Forelimb muscle (tissue), 1 donor: ENCODE results near the gene ARFGAP3. TPM values are rescaled to one million over a fixed set of nuclear protein-coding genes. Genes with fewer than 3 reads are reported as not detected.
A peak's percentile ranks its signal among the peaks of the same experiment; 100 is the strongest.

ENCODE experiments used
- DNase-seq: peaks from one replicate; pipeline ENCODE4 v3.0.0-alpha.2; 2013; ENCODE audit warnings: low read depth
- polyA plus RNA-seq: library from polyadenylated mRNA; unstranded; fragments of 120-200 nt; gene quantifications from one replicate; pipeline ENCODE4 v1.2.1, GENCODE V29; 2013; ENCODE audit not compliant: insufficient read length

ARFGAP3 gene, protein sequence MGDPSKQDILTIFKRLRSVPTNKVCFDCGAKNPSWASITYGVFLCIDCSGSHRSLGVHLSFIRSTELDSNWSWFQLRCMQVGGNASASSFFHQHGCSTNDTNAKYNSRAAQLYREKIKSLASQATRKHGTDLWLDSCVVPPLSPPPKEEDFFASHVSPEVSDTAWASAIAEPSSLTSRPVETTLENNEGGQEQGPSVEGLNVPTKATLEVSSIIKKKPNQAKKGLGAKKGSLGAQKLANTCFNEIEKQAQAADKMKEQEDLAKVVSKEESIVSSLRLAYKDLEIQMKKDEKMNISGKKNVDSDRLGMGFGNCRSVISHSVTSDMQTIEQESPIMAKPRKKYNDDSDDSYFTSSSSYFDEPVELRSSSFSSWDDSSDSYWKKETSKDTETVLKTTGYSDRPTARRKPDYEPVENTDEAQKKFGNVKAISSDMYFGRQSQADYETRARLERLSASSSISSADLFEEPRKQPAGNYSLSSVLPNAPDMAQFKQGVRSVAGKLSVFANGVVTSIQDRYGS
- 37.3 TPM for polyA plus RNA-seq

GRCh38 chr22:42856865-42857704 is at the start of gene ARFGAP3:
ARFGAP3 (minus strand) TSS chr22:42857273; CDS start chr22:42857182, 91 bp downstream.
- DNase-seq: peak; percentile 86

GRCh38 chr22:42905702-42906183 is 48.7 kb upstream of the ARFGAP3 start:
- DNase-seq: no peak

GRCh38 chr22:42905217-42905616 is 48.1 kb upstream of the ARFGAP3 start:
- DNase-seq: no peak

DNA sequence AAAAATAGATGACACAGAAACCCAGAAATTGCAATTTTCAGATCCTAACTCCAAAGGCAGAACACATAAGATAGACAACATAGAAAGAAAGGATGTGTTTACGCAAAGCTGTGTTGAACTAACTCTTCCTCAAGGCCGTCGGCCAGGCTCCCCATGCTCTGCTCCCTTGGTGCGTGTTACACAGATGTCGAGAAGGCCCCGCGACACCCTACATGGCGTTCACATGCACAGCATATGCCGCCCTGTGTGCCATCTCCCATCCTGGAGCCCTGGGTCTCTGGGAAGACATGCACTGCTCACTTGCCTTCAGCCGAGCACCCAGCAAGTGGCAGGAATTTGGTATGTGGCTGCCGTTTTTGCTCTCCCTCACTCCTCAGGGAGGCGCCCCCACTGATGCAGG is 47.0 kb upstream of the ARFGAP3 start:
- DNase-seq: no peak

DNA sequence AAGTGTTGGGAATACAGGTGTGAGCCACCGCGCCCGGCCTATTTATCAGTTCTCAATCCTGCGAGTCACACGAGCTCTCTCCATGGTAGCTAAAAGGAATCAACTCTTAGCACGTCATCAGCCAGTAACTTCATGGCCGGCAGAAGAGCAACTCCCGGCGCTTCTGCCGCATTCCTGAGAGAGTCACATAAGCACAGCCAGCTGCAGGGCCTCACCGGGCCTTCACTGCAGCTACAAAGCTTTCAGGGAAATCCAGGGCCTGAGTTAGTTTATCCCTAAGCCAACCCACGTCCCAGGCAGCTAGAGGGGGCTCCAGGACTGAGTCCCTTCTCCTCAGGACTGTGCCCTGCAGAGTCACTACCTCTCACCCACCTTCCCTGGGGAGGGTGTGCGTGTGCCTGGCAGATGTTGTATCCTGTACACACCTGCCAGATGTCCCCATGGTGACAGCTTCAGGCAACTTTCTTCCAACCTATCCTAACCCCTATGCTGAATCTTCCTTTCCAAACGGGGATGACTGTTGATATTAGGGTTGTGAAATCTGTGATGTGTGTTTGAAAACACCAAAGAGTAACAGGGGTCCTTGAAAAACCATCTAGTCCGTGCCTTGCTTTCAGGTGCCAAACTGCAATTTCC is 45.9 kb upstream of the ARFGAP3 start:
- no peak for DNase-seq

DNA sequence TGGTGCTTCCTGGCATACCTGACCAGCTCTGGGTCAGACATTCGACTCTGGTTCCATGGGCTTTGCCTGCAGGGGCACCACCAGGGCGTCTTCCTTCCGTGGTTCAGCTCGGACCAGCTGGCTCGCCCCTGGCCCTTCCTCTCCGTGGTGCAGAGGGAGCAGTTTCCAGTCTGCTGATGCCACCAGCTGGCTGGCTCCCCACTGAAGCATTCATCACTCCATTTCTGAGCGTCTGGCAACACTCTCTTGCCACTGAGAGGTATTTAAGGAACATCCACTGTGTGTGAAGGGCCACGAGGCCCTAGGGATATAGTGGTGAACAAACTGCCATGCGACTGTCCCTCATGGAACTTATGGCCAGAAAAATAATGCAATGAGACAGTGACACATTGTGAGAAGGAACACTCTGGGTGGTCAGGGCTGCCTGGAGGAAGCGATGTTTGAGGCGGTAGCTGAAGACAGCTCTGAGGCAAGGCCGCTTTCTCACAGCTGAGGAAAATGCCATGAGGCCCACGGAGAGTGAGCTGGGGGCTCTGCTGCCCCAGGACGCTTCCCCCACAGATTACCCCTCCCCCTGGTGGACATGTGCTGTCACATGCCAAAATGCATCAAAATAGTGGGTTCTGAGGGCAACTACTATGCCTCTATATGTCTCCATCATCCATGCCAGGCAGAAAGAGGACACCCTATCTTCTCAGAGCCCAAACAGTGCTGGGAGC is 44.9 kb upstream of the ARFGAP3 start:
- DNase-seq: no peak

DNA sequence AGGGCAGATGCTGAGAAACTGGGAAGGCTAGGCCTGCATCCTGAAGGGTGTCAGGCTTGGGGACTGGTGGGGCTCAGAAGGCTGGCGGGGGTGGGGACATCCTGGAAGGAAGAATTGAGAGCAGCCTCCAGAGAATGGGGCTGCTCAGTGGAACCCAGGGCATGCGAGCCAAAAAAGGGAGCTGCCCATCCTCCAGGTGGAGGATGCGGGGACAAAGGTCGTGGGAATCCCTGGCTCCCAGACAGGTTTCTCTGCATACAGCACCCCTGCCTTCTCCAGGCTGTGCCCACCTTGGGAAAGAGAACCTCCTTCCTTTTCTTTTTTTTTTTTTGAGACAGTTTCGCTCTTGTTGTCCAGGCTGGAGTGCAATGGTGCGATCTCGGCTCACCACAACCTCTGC is 40.9 kb upstream of the ARFGAP3 start:
- DNase-seq: no peak

DNA sequence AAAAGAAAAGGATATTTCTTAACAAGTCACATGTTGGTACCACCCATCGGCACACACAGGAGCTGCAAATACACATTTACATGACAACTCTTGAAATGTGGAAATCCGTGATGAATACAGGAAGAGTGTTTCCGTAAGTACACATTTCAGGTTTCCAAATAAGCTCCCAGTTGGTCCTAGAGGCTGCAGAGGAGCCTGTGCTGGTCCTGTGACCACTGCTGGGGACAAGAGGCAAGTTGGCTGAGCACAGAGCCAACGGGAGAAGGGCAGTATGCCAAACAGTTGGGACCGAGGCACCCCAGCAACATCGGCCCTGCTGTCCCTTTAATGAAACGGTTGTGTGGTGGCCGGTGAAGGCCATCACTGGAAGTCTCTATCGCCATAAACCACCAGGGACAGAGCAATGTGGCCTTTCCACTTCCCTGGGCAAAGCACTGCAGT is 38.5 kb upstream of the ARFGAP3 start:
- no peak for DNase-seq

DNA sequence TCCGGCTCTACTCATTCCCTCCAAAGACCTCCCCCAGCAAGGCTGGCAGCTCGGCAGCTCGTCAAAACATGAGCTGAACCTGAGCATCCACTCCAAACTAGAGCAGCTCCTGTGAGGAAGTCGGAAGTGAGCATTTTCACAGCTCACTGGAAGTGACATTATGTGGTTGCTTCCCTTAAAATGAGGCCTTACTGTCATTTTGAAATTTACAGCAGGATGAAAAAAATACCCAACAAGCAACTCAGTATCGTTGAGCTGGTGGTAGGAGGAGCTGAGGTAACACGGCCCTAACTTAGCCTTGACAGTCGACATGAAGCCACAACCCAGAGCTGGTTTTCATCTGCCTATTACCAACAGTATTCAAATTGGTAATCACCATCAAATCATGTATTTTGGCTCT is 38.0 kb upstream of the ARFGAP3 start:
- DNase-seq: no peak

DNA sequence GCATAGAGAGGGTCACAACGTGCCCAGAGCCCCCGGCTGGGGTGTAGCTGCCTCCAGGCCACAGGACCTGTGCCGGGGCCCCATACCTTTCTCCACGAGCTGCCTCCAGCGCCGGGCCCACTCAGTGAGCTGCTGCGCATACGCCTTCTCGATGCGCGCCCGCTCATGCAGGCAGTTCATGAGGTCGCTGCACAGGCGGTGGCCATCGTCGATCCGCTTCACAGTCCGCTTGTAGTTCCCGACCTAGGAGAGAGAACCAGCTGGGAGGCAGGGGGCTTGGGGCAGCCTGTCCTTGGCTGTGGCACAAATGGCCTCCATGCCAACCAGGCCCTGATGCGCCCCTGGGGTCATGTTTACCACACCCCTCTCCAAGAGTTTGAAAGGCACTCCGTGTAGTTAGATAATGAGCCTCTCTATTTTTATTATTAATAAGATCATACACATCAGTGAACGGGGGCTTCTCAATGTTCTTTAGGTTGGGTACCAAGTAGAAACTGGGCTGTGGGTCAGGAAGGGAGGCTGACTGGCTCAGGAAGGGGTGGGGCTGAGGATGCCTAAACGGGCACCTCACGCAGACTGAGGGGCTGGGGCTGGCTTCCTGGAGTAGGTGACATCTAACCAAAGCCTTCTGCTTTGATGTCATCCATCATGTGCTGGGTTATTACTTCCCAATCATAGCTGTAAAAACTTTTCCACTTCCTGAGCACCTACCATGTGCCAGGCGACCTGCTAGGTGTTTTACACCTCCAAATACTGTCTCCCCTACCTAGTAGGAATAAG is 36.5 kb upstream of the ARFGAP3 start:
- DNase-seq: no peak

GRCh38 chr22:42892571-42893316 is 35.7 kb upstream of the ARFGAP3 start:
- no peak for DNase-seq

DNA sequence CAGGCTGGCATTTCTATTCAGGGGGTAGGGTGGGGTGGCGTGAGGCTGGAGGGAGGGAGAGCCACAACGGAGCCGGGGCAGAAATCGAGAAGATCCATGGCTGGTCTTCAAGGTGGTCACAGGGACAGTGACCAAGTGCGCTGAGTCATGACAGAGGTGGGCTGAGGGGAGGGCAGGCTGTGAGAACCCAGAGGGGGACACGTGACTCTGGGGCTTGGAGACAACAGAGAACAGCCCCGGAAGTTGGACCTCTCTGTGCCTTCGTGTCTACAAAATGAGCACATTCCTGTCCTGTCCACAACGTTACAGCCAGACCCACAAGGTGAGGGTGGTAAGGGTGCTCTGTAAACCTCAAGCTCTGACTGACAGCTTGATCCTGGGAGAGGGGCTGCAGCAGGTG is 35.1 kb upstream of the ARFGAP3 start:
- DNase-seq: no peak

- no peak for DNase-seq
These were observed 34.6 kb upstream of the ARFGAP3 start for GRCh38 chr22:42891696-42892095.

DNA sequence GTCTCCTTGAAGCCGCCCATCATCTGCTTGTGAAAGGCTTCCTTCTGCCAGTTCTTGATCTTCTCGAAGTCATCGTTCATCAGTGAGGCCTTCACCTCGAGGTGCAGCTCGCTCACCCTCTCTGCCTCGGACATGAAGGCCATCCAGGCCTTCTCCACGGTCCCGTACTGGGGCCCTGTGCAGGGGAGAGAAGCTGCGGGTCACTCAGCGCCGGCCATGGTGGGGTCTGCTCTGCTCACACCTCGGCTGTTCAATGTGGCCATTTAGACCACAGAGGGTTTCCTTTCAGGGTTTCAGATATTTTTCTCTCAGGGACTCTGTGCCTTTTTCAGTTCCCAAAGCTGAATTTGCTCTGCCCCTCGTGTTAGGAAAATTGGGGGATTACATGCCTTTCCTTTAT is 33.9 kb upstream of the ARFGAP3 start:
- DNase-seq: no peak

GRCh38 chr22:42889304-42889703 is 32.2 kb upstream of the ARFGAP3 start:
- DNase-seq: no peak

DNA sequence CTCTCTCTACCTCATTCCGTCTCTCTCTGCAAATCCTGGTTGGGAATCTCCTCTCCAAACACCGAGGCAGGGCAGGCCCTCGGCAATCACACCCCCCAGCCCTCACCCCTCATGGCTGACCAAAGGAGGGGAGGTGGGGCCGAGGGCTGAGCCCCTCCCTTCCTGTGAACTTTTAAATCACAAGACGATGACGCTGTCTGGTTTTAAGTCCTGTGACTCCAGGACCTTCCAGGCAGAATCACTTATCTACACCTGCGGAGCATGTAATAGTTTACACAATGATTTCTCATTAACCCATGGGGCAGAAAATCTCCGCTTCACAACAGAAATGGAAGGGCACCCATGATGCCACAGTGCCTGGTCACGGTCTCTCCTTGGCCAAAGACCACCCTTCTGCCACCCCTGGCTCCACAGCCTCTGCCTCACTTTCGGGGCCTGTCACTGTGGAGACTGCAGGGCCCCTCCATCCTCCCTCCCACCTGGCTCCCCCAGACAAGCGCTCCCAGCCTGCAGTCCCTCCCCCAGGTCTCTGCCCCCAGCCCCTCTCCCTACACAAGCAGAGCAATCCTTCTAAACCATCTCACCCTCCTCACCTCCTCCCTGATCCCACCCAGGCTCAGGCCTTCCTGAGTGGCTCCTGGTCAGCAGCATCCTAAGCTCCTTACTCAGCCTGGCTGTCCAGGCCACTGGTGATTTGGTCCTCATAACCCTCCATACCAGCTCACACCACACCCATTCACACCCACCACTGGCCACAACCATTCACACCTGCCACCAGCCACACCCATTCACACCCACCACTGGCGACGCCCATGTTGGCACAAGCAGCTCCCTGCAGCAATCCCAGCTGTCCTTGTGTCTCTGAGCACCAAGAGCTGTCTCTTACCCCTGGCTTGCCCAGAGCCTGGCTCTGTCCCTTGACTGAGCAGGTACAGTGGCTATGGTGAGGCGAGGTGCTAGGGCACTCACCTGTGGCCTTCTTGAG is 30.7 kb upstream of the ARFGAP3 start:
- no peak for DNase-seq

DNA sequence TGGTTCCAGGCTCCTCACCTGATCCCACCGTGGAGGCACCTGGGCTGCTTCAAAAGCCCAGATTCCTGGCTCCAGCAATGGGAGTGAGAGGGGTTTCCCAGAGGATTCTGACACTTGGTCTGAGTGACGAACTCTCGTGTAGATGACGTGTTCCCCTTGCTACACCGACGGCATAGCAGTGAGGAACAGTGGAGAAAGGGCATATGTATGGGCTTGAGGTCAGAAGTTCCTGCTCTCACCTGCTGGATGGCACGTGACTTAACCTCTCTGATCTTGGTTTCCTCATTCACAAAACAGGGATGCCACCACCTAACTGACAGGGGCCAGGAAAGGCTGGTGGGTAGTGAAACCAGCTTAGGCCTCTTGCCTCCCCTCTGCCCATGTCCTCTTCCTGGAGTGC is 30.0 kb upstream of the ARFGAP3 start:
- no peak for DNase-seq

- no peak for DNase-seq
These were observed 28.4 kb upstream of the ARFGAP3 start for GRCh38 chr22:42885446-42885845.
